Measurements from ENCODE around the gene CLIP1. TPM values are rescaled to one million over a fixed set of nuclear protein-coding genes. Genes with fewer than 3 reads are reported as not detected.

The CLIP1 gene
- total and polyA plus RNA-seq, 2 of the 8 experiments (the other 6 are each of a cell fraction or from before 2014, with no cell fraction given) = 19.0 to 27.6 TPM

DNA sequence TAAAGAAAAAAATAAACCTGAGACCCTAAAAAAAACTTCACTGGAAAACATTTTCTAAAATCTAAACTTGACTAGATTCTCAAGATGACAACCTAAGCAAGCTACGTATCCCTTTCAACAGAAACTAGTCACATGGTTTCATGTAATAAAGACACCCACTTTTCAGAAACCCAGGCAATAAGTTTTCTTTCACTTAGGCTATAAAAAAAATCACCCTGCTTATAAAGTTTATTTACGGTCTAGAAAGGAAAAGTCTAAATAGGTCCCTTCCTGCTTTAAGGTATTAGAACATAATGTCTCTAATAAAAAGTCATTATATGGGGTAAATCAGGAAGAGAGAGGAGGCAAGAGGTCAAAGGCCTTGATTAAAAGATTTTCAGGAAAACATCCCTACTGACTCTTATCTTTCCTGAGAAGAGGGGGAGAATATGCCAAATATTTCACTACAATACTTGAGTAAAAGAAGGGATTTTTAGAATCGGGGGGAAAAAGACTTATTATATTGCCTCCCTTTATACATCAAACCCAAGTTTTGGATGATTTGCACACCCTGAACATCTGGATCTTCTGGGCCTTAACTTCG is 9.5 kb downstream of the CLIP1 start:
- H3K4me1 ChIP-seq (replicated peaks in 1 of 4; ENCODE audit: control insufficient read depth in 3 of 4, insufficient read depth in 4 of 4, low read length in 3 of 4) = no peaks in the 10 kb centered on the region
- no peaks in the 10 kb centered on the region for H4K20me1 ChIP-seq (replicated peaks in 1 of 2; ENCODE audit: control insufficient read depth in 1 of 2, insufficient read depth in 2 of 2, low read length in 2 of 2)
- CTCF ChIA-PET (ENCODE audit: partially characterized antibody) = interaction anchor here (0.7 to 2.3 kb wide), 7 partner anchors 9 to 905 kb away, joined by 3 to 8 read pairs (median 5); no protein-coding TSS in a partner anchor
- H3K4me2 ChIP-seq (ENCODE audit: insufficient read depth in 1 of 2, low read depth in 2 of 2, low read length in 2 of 2) = no peak overlapping the region
- no peak overlapping the region for H3K27ac ChIP-seq (ENCODE audit: low read depth, low read length)
- H3K4ac ChIP-seq (replicated peaks; ENCODE audit: insufficient read length, low read depth, low read length) = no peak overlapping the region
- H2BK20ac ChIP-seq (ENCODE audit: low read length) = no peak overlapping the region
- TF ChIP-seq TAF1 (IDR thresholded peaks at IDR 0.05; ENCODE audit: low read depth, low read length) = no peak
- TF ChIP-seq TBP (IDR thresholded peaks at IDR 0.05; ENCODE audit: low read depth, low read length) = no peak
- no peak for TF ChIP-seq FOSL1 (IDR thresholded peaks at IDR 0.05; ENCODE audit: insufficient read depth, low read depth, low read length)
- TF ChIP-seq SUZ12 (IDR thresholded peaks at IDR 0.05; ENCODE audit: low read length) = no peak
- no peak for TF ChIP-seq GABPA (IDR thresholded peaks at IDR 0.05; ENCODE audit: borderline replicate concordance, insufficient read depth, low read length)
- no peak for TF ChIP-seq CREB1 (IDR thresholded peaks at IDR 0.05)
- no peak for TF ChIP-seq SRF (IDR thresholded peaks at IDR 0.05; ENCODE audit: low read depth, low read length)
- TF ChIP-seq RXRA (IDR thresholded peaks at IDR 0.05; ENCODE audit: insufficient read depth, low read depth, low read length) = no peak
- TF ChIP-seq SP1 (IDR thresholded peaks at IDR 0.05; ENCODE audit: low read depth, low read length) = no peak
- TF ChIP-seq PHF8 (conservative IDR thresholded peaks at IDR 0.05; ENCODE audit: low read depth, low read length) = no peak
- TF ChIP-seq CBX8 (IDR thresholded peaks at IDR 0.05; ENCODE audit: borderline replicate concordance, low read depth, low read length) = no peak
- no peak for TF ChIP-seq TCF12 (IDR thresholded peaks at IDR 0.05; ENCODE audit: low read depth, low read length)
- no peak for TF ChIP-seq JUN (IDR thresholded peaks at IDR 0.05; ENCODE audit: low read depth, low read length)
- no peak for TF ChIP-seq NRF1 (IDR thresholded peaks at IDR 0.05; ENCODE audit: low read depth, low read length)
- H3K36me3 ChIP-seq (ENCODE audit: control insufficient read depth in 2 of 4, insufficient read depth in 4 of 4, low read length in 3 of 4) = no peaks in the 10 kb centered on the region
- WGBS, 2 experiments (ENCODE audit: extremely low coverage in 1 of 2, insufficient coverage in 1 of 2, insufficient read length in 1 of 2, insufficient replicate concordance in 2 of 2, low coverage in 1 of 2, low lambda C conversion rate in 2 of 2, missing lambda C conversion rate in 1 of 2) = 81% methylated on average over 4 of the region's 4 CpGs; no CpG with 5 or more reads in 1 of the 2 experiments
- H2BK15ac ChIP-seq (ENCODE audit: low read length) = no peak overlapping the region
- H2BK120ac ChIP-seq (replicated peaks; ENCODE audit: low read depth, low read length) = no peak overlapping the region
- H4K8ac ChIP-seq (ENCODE audit: extremely low read depth, insufficient read depth, low read length) = no peak overlapping the region
- H4K5ac ChIP-seq (ENCODE audit: insufficient read length, low read depth, low read length) = no peak overlapping the region
- no peak for FAIRE-seq
- H2BK5ac ChIP-seq (ENCODE audit: low read depth, low read length) = no peak overlapping the region
- POLR2A ChIA-PET (ENCODE audit: partially characterized antibody) = interaction anchor here (1.1 to 1.9 kb wide), 3 partner anchors 9 to 12 kb away, joined by 3 to 5 read pairs (median 4); no protein-coding TSS in a partner anchor
- no peaks in the 10 kb centered on the region for H3K23me2 ChIP-seq (ENCODE audit: low read depth, low read length)
- no peak overlapping the region for H4K91ac ChIP-seq (replicated peaks; ENCODE audit: insufficient read length, low read length)
- no peaks in the 10 kb centered on the region for H3K79me1 ChIP-seq (ENCODE audit: low read depth, low read length)
- H2BK12ac ChIP-seq (ENCODE audit: low read depth, low read length) = no peak overlapping the region
- peaks cover 0 to 2% of the 10 kb centered on the region in 2 experiments; a peak in 1 of 4 replicates for H3K79me2 ChIP-seq (ENCODE audit: control insufficient read depth in 1 of 2, insufficient read depth in 2 of 2, low read length in 2 of 2)
- no peak overlapping the region for H2AFZ ChIP-seq (ENCODE audit: low read length)
- H3K18ac ChIP-seq (ENCODE audit: extremely low read depth, low read length) = no peak overlapping the region
- no peak overlapping the region for H3K23ac ChIP-seq (ENCODE audit: insufficient read length)
- H3K56ac ChIP-seq (replicated peaks; ENCODE audit: insufficient read length, low read depth, low read length) = no peak overlapping the region
- no peak overlapping the region for H3K14ac ChIP-seq (ENCODE audit: insufficient read length)
- H2AK5ac ChIP-seq (ENCODE audit: low read depth, low read length) = no peak overlapping the region
- no peak for DNase-seq (ENCODE audit: low read depth in 1 of 2, low spot score in 2 of 2)
- H3K4me3 ChIP-seq (ENCODE audit: extremely low read depth in 1 of 4, insufficient read depth in 2 of 4, low read depth in 3 of 4, low read length in 4 of 4) = no peak overlapping the region
- no peaks in the 10 kb centered on the region for H3K9me3 ChIP-seq (ENCODE audit: insufficient read depth in 2 of 2, low read depth in 1 of 2, low read length in 1 of 2)
- no peaks in the 10 kb centered on the region for H3K27me3 ChIP-seq (replicated peaks in 1 of 4; ENCODE audit: control insufficient read depth in 3 of 4, extremely low read depth in 1 of 4, insufficient read depth in 3 of 4, low read length in 3 of 4)
- no peak overlapping the region for H3K9ac ChIP-seq (replicated peaks in 1 of 4; ENCODE audit: extremely low read depth in 1 of 4, low read depth in 3 of 4, low read length in 3 of 4)

All from H1 (cell line).